ENCODE results near the gene CD70. TPM values are rescaled to one million over a fixed set of nuclear protein-coding genes. Genes with fewer than 3 reads are reported as not detected.
"Not testable (repeated sequence)": the region's sequence is repeated elsewhere in the genome, so short reads cannot be mapped to it uniquely, and the experiment has no call there.

The CD70 gene
- total RNA-seq, 4 donors from 2014 or later: not detected

- 6 to 39% methylated on average over 15 to 16 of the region's 28 CpGs for WGBS, 2 donors
- intact Hi-C loops (cut with DNase I; ENCODE audit: low total_unique reads): no loop called here
- DNase-seq (ENCODE audit: low spot score in 2 of 2): no peak
- TF ChIP-seq POLR2A (IDR thresholded peaks at IDR 0.05) (no peak), CTCF (IDR thresholded peaks at IDR 0.05) (no peak)
- no peak overlapping the region for H3K4me3 ChIP-seq (ENCODE audit: low read depth, poor library complexity, severe bottlenecking)
Measured at GRCh38 chr19:6551607-6552450, 39.1 kb downstream of the CD70 start.

GRCh38 chr19:6551091-6551490 is 39.9 kb downstream of the CD70 start:
- no peak for DNase-seq (ENCODE audit: low spot score in 2 of 2)
- WGBS, 2 donors: 85 to 92% methylated on average over 3 of the region's 3 CpGs
- intact Hi-C loops (cut with DNase I; ENCODE audit: low total_unique reads): no loop called here
- TF ChIP-seq POLR2A (IDR thresholded peaks at IDR 0.05) (no peak), CTCF (IDR thresholded peaks at IDR 0.05) (no peak)
- no peak overlapping the region for H3K4me3 ChIP-seq (ENCODE audit: low read depth, poor library complexity, severe bottlenecking)

GRCh38 chr19:6550679-6551078 is 40.3 kb downstream of the CD70 start:
- intact Hi-C loops (cut with DNase I; ENCODE audit: low total_unique reads); H3K4me3 ChIP-seq (ENCODE audit: low read depth, poor library complexity, severe bottlenecking); DNase-seq (ENCODE audit: low spot score in 2 of 2): not testable (repeated sequence)
- 65 to 81% methylated on average over 6 of the region's 6 CpGs for WGBS, 2 donors

GRCh38 chr19:6543866-6544347 is 47.0 kb downstream of the CD70 start:
- intact Hi-C loops (cut with DNase I; ENCODE audit: low total_unique reads): no loop called here
- 79 to 81% methylated on average over 11 of the region's 11 CpGs for WGBS, 2 donors
- DNase-seq (ENCODE audit: low spot score in 2 of 2): no peak
- TF ChIP-seq CTCF (IDR thresholded peaks at IDR 0.05): no peak
- TF ChIP-seq POLR2A (IDR thresholded peaks at IDR 0.05): no peak
- H3K4me3 ChIP-seq (ENCODE audit: low read depth, poor library complexity, severe bottlenecking): no peak overlapping the region

- WGBS, 2 donors: 70 to 77% methylated on average over 13 of the region's 13 CpGs
- no peak overlapping the region for H3K4me3 ChIP-seq (ENCODE audit: low read depth, poor library complexity, severe bottlenecking)
- intact Hi-C loops (cut with DNase I; ENCODE audit: low total_unique reads): no loop called here
- no peak for DNase-seq (ENCODE audit: low spot score in 2 of 2)
- TF ChIP-seq CTCF (IDR thresholded peaks at IDR 0.05) (no peak), POLR2A (IDR thresholded peaks at IDR 0.05) (no peak)
Measured at GRCh38 chr19:6540918-6541689, 49.8 kb downstream of the CD70 start.

- no peak overlapping the region for H3K4me3 ChIP-seq (ENCODE audit: low read depth, poor library complexity, severe bottlenecking)
- intact Hi-C loops (cut with DNase I; ENCODE audit: low total_unique reads): no loop called here
- 87% methylated on average over 6 of the region's 6 CpGs for WGBS, 2 donors
- TF ChIP-seq CTCF (IDR thresholded peaks at IDR 0.05): no peak
- no peak for TF ChIP-seq POLR2A (IDR thresholded peaks at IDR 0.05)
- no peak for DNase-seq (ENCODE audit: low spot score in 2 of 2)
Measured at GRCh38 chr19:6539514-6539913, 51.4 kb downstream of the CD70 start.

Data from lower leg skin (tissue), 4 donors.